Medulla oblongata (tissue), 1 donor: ENCODE measurements around the gene FUNDC2.

ENCODE experiments used
- DNase-seq: peaks from one replicate; pipeline ENCODE4 v3.0.0-alpha.2; 2015; ENCODE audit errors: extremely low spot score

Gene FUNDC2

GRCh38 chrX:155023907-155024833 is 2.5 kb upstream of the FUNDC2 start:
- no peak for DNase-seq

GRCh38 chrX:155026420-155026726 is 271 bp upstream of the FUNDC2 start:
- DNase-seq, result no peak

- peak; percentile 43 for DNase-seq
Observed at GRCh38 chrX:155027509-155028066, 944 bp downstream of the FUNDC2 start.

- DNase-seq, result no peak
Observed at GRCh38 chrX:155028129-155028528, 1.5 kb downstream of the FUNDC2 start.

DNA sequence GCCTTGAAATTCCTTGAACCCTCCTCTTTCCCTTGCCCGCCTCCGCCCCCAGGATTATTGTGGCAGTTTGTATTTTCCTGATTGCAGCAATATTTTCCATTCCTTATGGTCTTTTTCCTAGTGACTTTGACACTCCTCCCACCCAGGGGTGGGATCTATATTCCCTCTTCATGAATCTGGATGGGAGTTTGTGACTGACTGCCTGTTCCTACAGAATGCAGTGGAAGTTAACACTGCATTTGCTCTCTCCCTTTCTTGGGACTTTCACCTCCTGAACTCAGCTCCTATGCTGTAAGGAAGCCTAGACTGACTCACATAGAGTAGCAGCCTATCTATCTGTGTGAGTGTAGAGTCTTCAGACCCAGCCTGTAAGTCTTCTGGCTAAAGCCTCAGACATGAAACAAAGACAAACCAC is 2.2 kb downstream of the FUNDC2 start:
- DNase-seq, result no peak

DNA sequence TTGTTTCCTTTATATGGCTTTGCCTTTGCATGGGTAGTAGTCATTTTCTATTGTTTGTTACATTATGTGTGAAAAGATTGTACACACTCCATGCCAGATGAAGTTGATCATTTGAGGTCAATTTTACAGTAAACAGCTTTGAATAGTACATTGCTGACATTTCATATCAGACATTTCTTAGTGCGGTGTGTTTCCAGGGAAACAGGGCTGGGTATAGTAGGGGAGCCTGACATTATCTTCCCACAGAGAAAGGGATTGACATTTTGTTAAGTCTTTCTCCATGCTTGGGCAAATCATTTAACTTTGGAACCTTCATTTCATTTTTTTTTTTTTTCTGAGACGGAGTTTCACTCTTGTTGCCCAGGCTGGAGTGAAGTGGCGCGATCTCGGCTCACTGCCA is 5.0 kb downstream of the FUNDC2 start:
- DNase-seq, result no peak

- no peak for DNase-seq
Observed at GRCh38 chrX:155035688-155036087, 9.0 kb downstream of the FUNDC2 start.

GRCh38 chrX:155046129-155046810 is 19.6 kb downstream of the FUNDC2 start:
- no peak for DNase-seq

- no peak for DNase-seq
Observed at GRCh38 chrX:155046811-155047528, 20.3 kb downstream of the FUNDC2 start.

GRCh38 chrX:155048977-155049619 is 22.5 kb downstream of the FUNDC2 start:
- peak; percentile 66 for DNase-seq

GRCh38 chrX:155052738-155053498 is 26.3 kb downstream of the FUNDC2 start:
- DNase-seq, result no peak

DNA sequence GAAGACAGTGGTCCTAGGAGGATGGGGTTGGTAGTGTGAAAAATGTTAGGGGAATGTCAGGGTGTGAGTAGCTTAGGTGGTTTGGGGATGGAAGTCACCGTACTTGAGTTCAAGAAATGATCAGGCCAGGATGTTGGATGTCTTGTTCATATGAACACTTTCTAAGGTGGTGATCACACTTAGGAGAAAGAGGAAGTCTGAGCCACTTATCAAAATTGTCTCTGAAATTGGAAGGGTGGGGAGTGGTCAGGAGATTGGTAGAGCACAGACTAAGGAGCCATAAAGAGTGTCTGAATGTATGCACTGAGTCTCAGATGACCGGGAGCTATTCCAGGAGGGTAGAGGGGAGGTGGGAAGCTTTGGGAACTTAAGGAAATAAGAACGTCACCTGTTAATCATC is 27.0 kb downstream of the FUNDC2 start:
- DNase-seq, result no peak

DNA sequence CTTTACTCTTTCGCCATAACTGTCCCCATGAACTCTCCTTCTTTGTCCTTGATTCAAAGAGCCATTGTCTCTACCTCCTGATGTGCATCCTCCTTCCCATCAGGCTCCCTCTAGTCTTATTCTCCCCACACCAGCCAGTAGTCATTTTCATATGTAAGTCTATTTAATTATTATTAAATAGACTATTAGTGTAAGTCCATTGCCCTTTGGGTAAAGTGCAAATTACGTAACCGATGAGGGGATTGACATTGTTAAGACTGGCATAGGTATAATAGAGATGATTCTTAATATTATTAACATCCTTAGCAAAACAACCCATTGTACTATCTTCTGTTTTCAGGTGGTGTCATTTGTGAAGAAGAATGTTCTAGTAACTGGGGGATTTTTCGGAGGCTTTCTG is 27.6 kb downstream of the FUNDC2 start:
- DNase-seq, result peak; percentile 3

DNA sequence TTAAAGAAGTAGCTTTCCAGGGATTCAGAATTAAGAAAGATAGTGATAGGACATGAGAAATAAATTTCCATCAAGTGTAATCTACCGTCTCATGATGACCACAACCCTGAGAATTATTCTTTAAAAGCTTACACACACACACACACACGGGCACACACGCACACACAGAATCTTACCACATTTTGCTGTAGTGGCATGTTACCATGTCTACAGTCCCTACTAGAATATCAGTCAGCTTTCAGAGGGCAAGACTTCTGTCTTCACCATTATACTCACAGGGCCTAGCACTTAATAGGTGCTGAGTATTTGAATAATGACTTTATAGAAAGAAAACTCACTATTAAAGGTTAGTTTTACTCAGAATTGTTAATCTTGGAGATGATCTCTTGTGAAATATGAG is 28.9 kb downstream of the FUNDC2 start:
- no peak for DNase-seq

GRCh38 chrX:155056471-155056870 is 29.8 kb downstream of the FUNDC2 start:
- no peak for DNase-seq

- peak; percentile 69 for DNase-seq
Observed at GRCh38 chrX:155056877-155057792, 30.5 kb downstream of the FUNDC2 start.

DNA sequence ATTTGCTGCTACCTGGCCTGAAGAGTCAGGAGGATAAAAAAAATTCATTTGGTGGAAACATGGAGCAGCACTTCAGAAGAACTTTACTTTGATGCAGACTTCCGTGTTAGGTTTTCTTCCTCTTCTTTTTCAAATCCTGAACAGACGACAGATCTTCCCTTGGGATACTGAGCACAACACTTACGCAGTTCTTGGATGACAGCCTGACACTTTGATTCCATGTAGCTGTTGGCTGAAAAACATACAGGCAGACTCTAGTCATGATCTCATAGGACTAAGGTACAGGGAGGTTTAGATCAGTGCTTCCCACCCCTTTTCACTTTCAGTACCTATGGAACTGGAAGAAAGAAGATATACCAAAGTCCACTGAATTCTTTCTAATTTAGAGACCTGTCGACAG is 35.1 kb downstream of the FUNDC2 start:
- DNase-seq, result no peak

DNA sequence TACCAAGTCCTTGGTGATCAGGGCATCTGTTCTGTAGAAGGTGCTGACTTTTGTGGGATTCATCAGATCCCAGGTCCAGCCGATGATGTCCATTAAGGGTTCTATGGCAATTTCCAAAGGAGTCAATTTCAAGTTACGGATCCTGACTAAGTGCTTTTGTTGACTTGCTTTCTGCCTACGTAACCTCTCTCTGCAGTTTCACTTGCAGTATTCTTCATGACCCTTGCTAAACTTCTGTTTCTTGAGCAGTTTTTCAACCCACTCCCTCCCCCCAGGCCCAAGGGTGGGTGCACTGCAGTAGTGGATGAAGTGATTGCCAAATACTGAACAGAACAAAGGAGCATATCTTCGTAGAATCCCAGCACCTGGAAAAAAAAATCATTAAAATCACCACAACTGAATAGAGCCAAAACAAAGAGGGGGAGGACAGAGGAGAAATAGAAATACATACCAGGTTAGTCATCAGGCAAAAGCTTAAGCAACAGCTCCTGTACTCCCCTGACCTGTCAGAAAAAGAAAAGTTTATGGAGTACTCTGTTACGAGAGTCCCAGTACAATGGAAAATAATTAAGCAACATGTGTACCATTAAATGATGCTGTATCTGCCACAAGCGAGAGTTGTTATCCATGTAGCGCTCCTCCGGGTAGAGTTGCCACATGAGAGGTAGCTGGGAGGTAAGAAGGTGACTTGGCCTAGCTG is 38.5 kb downstream of the FUNDC2 start:
- no peak for DNase-seq

- no peak for DNase-seq
Observed at GRCh38 chrX:155068165-155068564, 41.5 kb downstream of the FUNDC2 start.
